K562 (cell line): ENCODE data around the gene CCDC93. TPM values are rescaled to one million over a fixed set of nuclear protein-coding genes. Genes with fewer than 3 reads are reported as not detected.

ENCODE experiments used
- AFF4 ChIP-seq: sonication (generic); formaldehyde crosslinking; IDR thresholded peaks from 2 replicates; pipeline ENCODE4 v1.8.0; 2023; ENCODE audit warnings: mild to moderate bottlenecking, missing genetic modification reagents
- ARID1B ChIP-seq: fragments of 450-650 bp; IDR thresholded peaks from 2 replicates; pipeline ENCODE4 v1.6.1; 2016; ENCODE audit warnings: antibody characterized with exemption, mild to moderate bottlenecking, inconsistent platforms
- ASH1L ChIP-seq: fragments of 450-650 bp; IDR thresholded peaks from 2 replicates; pipeline ENCODE4 v1.6.1; 2018; ENCODE audit warnings: borderline replicate concordance, mild to moderate bottlenecking, low read depth; ENCODE audit not compliant: partially characterized antibody
- DACH1 ChIP-seq: fragments of 450-650 bp; IDR thresholded peaks from 2 replicates; pipeline ENCODE4 v1.6.1; 2018; ENCODE audit not compliant: partially characterized antibody
- FOXK2 ChIP-seq, 2 experiments: fragments of 450-650 bp; IDR thresholded peaks in 1 of 2; conservative IDR thresholded peaks in 1 of 2; 2 replicates each; pipeline ENCODE4 v1.6.1; 2016; ENCODE audit warnings: low read depth in 2 of 2, mild to moderate bottlenecking in 1 of 2
- IRF9 ChIP-seq: fragments of 450-650 bp; IDR thresholded peaks from 2 replicates; pipeline ENCODE4 v1.6.1; 2016; ENCODE audit warnings: missing biosample characterization, missing genetic modification characterization
- NCOA4 ChIP-seq: fragments of 450-650 bp; IDR thresholded peaks from 2 replicates; pipeline ENCODE4 v1.6.1; 2018; ENCODE audit warnings: mild to moderate bottlenecking; ENCODE audit not compliant: partially characterized antibody
- NCOR1 ChIP-seq: fragments of 450-650 bp; IDR thresholded peaks from 2 replicates; pipeline ENCODE4 v1.6.1; 2016; ENCODE audit warnings: mild to moderate bottlenecking, moderate library complexity
- NFIC ChIP-seq: fragments of 450-650 bp; IDR thresholded peaks from 2 replicates; pipeline ENCODE4 v1.6.1; 2017; ENCODE audit warnings: mild to moderate bottlenecking, inconsistent platforms
- PHB ChIP-seq: fragments of 250-450 bp; sonication (Bioruptor Pico); IDR thresholded peaks from 2 replicates; pipeline ENCODE4 v1.5.0; 2021
- PHF20 ChIP-seq: fragments of 450-650 bp; IDR thresholded peaks from 2 replicates; pipeline ENCODE4 v1.6.1; 2018; ENCODE audit not compliant: partially characterized antibody
- TARDBP ChIP-seq: fragments of 450-650 bp; IDR thresholded peaks from 2 replicates; pipeline ENCODE4 v1.6.1; 2016
- TCF3 ChIP-seq: sonication (generic); formaldehyde crosslinking; IDR thresholded peaks from 2 replicates; pipeline ENCODE4 v1.4.0; 2020; ENCODE audit warnings: mild to moderate bottlenecking, missing genetic modification reagents
- ZNF263 ChIP-seq: sonication (generic); formaldehyde crosslinking; IDR thresholded peaks from 2 replicates; pipeline ENCODE4 v1.8.0; 2022; ENCODE audit warnings: mild to moderate bottlenecking, missing genetic modification reagents, borderline replicate concordance
- ZSCAN32 ChIP-seq: fragments of 450-650 bp; formaldehyde crosslinking; IDR thresholded peaks from 2 replicates; pipeline ENCODE4 v1.4.0; 2020; ENCODE audit warnings: mild to moderate bottlenecking, moderate library complexity
- polyA plus RNA-seq, 8 experiments: library from polyadenylated mRNA; depleted of rRNA in 4 of 8; stranded (reverse) in 5 of 8; unstranded in 3 of 8; fragments of >200 nt; fragmentation: Nextera tagmentation in 2 of 8; fragmentation: Illumina TruSeq in 1 of 8; extraction: Ambion mirVana in 2 of 8; extraction: Trizol in 1 of 8; gene quantifications; 2 replicates each; pipeline versions ENCODE4 v1.2.1 to v1.2.3, GENCODE V29; 2011 to 2014; ENCODE audit warnings: inconsistent platforms in 1 of 8, missing spikeins in 1 of 8
- total RNA-seq, 7 experiments: library from RNA; depleted of rRNA in 6 of 7; stranded (reverse); fragments of >200 nt in 6 of 7; fragmentation: Illumina TruSeq in 2 of 7; extraction: Trizol in 2 of 7; gene quantifications; 2 replicates each; pipeline versions ENCODE4 v1.2.1 to v1.2.3, GENCODE V29; 2011 to 2021; ENCODE audit warnings: low replicate concordance in 1 of 7
- TF ChIP-seq, protein P1 (sequence below), 2 experiments: fragments of 450-650 bp in 1 of 2; sonication (generic) in 1 of 2; formaldehyde crosslinking in 1 of 2; IDR thresholded peaks; 2 replicates each; pipeline versions ENCODE4 v1.7.1 to v1.9.0; 2016 to 2022; ENCODE audit warnings: inconsistent platforms in 1 of 2, mild to moderate bottlenecking in 1 of 2, missing genetic modification reagents in 1 of 2

Gene CCDC93
- total and polyA plus RNA-seq, 9 of the 15 experiments (the other 6 are each of a cell fraction or from before 2014, with no cell fraction given) = 3.3 to 19.3 (median 12.4) TPM

GRCh38 chr2:117952228-117952627 is 61.6 kb downstream of the CCDC93 start (continued):
- TF ChIP-seq, protein P1, sequence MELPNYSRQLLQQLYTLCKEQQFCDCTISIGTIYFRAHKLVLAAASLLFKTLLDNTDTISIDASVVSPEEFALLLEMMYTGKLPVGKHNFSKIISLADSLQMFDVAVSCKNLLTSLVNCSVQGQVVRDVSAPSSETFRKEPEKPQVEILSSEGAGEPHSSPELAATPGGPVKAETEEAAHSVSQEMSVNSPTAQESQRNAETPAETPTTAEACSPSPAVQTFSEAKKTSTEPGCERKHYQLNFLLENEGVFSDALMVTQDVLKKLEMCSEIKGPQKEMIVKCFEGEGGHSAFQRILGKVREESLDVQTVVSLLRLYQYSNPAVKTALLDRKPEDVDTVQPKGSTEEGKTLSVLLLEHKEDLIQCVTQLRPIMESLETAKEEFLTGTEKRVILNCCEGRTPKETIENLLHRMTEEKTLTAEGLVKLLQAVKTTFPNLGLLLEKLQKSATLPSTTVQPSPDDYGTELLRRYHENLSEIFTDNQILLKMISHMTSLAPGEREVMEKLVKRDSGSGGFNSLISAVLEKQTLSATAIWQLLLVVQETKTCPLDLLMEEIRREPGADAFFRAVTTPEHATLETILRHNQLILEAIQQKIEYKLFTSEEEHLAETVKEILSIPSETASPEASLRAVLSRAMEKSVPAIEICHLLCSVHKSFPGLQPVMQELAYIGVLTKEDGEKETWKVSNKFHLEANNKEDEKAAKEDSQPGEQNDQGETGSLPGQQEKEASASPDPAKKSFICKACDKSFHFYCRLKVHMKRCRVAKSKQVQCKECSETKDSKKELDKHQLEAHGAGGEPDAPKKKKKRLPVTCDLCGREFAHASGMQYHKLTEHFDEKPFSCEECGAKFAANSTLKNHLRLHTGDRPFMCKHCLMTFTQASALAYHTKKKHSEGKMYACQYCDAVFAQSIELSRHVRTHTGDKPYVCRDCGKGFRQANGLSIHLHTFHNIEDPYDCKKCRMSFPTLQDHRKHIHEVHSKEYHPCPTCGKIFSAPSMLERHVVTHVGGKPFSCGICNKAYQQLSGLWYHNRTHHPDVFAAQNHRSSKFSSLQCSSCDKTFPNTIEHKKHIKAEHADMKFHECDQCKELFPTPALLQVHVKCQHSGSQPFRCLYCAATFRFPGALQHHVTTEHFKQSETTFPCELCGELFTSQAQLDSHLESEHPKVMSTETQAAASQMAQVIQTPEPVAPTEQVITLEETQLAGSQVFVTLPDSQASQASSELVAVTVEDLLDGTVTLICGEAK (IDR thresholded peaks at IDR 0.05) = no peak
- TF ChIP-seq, protein P1 (CRISPR knock-in tag; IDR thresholded peaks at IDR 0.05) = no peak
- TF ChIP-seq FOXK2 (conservative IDR thresholded peaks at IDR 0.05 in 1 of 2, IDR thresholded peaks at IDR 0.05 in 1 of 2; ENCODE audit: low read depth in 2 of 2) = no peak
- no peak for TF ChIP-seq PHB (CRISPR knock-in tag)
- TF ChIP-seq NFIC = peak; percentile 13; the same call in 1 of the 2 replicates
- TF ChIP-seq IRF9 (tag) = no peak
- TF ChIP-seq ZNF263 (CRISPR knock-in tag) = no peak
- no peak for TF ChIP-seq AFF4
- TF ChIP-seq DACH1 = no peak
- no peak for TF ChIP-seq ASH1L
- TF ChIP-seq TARDBP = no peak
- no peak for TF ChIP-seq NCOA4
- peak; percentile 44 for TF ChIP-seq ARID1B
- no peak for TF ChIP-seq PHF20
- 0 out of 2 replicates have a peak, but pooled peaks have one; percentile 17 for TF ChIP-seq NCOR1
- no peak for TF ChIP-seq ZSCAN32
- peak; percentile 65 for TF ChIP-seq TCF3 (CRISPR knock-in tag)
